GM12873 (cell line): ENCODE measurements around the gene RPL19.

Experiments used
- TF ChIP-seq, protein P1 (sequence below): IDR thresholded peaks from 2 replicates; pipeline ENCODE4 v1.5.1; 2012; ENCODE audit warnings: low read depth, mild to moderate bottlenecking, moderate library complexity, low read length, control low read depth; ENCODE audit not compliant: insufficient read depth; ENCODE audit errors: missing control alignments

RPL19 gene

DNA sequence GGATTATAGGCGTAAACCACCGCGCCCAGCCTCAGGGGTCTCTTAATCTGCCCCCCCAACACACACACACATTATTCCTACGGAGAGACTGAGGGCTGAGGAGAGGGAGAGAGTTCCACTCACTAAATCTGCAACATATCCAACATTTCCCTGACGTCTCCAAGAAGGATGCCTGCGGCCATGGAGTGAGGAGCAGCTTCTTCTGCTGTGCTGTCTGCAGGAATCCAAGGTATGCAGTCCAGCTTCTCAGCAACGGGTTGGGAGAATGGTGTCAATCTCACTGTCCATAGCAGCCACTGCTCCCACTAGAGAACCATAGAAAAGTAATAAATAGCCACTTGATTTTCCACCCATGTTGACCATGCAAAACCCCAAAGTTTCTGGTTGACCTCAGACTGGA, 43.6 kb upstream of the RPL19 start:
- TF ChIP-seq, protein P1, sequence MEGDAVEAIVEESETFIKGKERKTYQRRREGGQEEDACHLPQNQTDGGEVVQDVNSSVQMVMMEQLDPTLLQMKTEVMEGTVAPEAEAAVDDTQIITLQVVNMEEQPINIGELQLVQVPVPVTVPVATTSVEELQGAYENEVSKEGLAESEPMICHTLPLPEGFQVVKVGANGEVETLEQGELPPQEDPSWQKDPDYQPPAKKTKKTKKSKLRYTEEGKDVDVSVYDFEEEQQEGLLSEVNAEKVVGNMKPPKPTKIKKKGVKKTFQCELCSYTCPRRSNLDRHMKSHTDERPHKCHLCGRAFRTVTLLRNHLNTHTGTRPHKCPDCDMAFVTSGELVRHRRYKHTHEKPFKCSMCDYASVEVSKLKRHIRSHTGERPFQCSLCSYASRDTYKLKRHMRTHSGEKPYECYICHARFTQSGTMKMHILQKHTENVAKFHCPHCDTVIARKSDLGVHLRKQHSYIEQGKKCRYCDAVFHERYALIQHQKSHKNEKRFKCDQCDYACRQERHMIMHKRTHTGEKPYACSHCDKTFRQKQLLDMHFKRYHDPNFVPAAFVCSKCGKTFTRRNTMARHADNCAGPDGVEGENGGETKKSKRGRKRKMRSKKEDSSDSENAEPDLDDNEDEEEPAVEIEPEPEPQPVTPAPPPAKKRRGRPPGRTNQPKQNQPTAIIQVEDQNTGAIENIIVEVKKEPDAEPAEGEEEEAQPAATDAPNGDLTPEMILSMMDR = no peak

DNA sequence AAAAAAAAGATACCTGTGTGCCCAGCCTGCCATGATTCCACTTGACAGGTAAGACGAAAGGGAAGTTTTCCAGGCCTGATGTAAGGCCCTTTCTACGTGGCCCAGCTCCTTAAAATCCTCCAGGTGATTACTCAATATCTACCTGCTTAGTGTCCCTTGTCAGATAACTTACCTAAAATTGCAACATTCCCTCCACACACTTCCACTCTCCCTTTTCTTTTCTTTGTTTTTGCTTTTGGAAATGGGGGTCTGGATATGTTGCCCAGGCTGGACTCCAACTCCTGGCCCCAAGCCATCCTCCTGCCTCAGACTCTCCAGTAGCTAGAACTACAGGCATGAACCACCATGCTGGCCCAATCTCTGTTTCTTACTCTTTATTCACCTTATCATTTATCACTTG, 41.5 kb upstream of the RPL19 start:
- TF ChIP-seq, protein P1 = no peak

DNA sequence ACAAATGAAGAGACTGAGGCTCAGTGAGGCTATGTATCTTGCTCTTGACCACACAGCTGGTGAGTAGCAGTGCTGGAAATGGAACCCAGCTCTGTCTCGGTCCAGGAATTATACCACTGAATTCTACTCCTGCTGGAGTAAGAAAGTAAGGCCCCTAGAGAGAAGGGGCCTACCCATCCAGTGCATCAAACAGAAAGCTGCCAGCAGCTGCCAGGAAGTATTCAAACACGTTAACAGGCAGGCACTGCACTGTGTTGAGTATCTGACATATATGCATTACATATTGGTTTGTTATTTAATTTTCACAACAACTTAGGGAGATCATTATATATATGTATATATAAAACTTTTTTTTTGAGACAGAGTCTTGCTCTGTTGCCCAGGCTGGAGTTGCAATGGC, 38.1 kb upstream of the RPL19 start:
- TF ChIP-seq, protein P1 = no peak

DNA sequence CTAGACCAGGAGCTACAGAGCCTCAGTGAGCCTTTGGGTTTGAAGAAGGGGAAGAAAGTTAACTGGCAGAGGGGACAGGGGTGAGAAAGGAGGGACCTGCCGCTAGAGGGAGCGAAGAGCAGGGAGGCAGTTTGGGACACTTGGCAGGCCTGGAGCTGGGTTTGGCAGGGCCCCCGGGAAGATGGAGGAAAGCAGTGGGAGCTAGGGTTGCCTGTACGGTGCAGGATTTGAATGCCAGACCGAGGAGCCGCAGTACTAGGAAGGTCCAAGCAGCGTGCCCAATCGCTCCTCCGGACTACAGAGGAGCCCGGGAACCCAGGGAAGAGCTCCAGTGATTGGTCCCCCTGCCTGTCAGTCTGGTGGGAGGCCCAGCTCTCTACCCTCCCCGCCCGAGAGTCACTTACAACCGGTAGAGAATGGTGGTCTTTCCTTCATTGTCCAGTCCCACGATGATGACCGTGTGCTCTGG, 35.4 kb upstream of the RPL19 start:
- TF ChIP-seq, protein P1 = peak; percentile 97

DNA sequence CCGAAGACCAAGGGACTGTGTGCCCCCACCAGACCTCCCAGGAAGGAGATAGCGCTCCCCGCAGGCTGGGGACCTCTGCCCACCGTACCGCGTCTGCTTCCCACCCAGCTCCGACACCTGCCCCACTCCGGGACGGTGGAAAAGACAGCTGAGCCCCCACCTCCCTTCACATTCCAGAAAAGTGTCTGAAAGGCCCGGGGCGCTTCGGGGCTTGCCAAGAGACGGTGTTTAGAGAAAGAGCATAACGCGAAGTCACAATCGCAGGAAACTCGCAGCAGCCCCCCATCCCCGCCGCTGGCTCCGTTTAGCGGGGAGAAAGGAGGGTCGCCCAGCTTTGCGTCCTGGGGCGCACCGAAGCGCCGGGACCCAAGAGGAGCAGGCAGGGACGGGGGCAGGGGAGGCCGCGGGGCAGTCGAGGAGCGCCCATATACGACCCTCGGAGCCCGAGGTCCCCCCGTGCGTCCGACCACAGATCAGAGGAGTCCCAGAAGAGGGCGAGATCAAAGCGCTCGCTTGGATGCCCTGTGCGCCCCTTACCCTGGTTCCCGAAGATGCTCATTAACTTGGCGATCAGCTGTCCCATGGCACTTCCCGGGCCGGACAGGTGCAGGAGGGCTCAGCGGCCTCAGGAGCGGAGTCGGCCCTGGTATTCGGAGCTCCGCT, 34.8 kb upstream of the RPL19 start:
- TF ChIP-seq, protein P1 = no peak

DNA sequence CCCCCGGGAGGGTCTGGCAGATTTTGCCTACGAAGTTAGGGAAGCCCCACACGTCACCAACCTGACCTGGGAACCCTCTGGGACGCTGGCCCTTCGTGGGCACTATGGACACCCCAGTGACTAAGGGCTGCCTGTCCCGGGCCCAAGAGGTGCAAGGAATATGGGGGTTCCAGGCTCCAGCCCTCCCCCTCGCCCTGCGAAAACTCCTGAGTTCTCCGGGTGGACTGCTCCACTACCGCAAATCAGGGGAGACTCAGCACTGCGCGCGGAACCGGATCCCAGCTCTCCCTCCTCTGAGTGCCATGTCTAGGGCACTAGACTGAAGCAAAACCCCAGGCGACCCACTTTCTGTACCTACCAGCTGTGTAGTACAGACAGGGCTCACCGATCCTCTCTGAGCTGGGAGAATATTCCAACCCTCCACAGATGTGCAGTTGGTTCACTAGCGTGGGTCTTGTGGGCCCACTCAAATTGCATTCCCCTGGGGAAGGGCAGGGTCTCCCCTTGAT, 34.2 kb upstream of the RPL19 start, which contains the start of gene ARL5C:
Gene ARL5C (minus strand): TSS at position 321 of the 509 bp plus-strand sequence. CDS start 401 bp downstream, outside the sequence.
- TF ChIP-seq, protein P1 = no peak

DNA sequence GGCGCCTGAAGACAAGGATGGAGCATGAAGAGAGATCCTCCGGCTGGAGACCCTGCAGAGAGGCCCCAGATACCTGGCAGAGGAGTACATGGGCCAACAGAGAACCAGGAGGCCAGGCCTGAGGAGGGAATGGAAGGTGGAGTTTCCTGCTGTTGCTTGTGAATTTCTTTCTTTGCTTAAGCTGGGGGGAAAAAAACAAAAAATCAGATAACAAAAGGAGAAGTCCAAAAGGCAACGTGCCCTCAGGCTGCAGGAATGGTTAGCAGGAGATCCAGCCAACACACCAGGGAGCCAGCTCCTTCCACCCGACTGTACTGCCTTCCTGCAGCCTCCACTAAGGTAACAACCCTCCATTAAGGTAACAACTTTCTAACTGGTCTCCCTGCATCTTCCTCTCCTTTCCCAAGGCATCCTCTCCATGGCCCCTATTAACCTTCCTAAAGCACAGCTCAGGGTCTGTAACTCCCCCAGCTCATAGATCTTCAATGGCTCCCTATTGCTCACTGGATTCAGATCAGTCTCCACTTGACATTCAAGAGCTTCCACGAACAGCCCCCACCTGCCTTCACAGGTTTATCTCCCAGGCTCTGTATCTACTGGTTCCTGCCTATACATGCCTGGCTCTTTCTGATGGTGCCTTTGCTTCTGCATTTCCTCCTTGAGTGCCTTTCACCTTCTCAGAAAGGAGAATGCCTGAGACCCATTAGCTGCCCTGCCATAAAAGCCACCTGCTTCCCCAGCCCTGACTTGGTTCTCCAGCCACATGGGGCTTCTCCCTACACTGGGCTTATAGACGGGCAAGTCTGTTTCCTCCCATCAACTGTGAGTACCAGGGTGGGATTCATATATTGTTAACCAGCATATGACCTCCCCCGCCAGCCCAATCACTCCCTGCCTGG, 33.4 kb upstream of the RPL19 start:
- TF ChIP-seq, protein P1 = no peak
